ENCODE results near the gene TOB1.
"Not testable (repeated sequence)": the region's sequence is repeated elsewhere in the genome, so short reads cannot be mapped to it uniquely, and the experiment has no call there.

Gene TOB1

DNA sequence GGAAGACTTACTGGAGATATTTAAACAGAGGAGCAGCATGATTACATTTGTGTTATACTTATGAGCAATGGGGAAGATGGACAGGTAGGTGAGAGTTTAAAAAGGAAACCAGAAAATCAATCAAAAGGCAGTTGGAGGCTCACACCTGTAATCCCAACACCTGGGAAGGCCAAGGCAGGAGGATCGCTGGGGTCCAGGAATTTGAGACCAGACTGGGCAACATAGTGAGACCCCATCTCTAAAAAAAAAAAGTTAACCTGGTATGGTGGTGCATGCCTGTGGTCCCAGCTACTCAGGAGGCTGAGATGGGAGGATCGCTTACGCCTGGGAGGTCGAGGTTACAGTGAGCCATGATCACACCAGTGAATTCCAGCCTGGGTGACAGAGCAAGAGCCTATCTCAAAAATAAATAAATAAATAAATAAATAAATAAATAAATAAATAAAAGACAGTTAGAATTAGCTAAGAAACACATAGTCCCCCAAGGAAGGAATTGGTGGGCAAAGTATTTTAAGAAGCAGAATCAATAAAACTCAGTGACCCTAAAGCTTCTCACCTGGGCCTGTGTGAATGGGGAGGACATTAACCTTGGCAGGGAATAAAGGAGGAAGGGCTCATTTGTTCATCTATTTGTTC, 32.3 kb upstream of the TOB1 start:
- no peak for DNase-seq (ENCODE audit: low read depth)
- TF ChIP-seq, protein P1, sequence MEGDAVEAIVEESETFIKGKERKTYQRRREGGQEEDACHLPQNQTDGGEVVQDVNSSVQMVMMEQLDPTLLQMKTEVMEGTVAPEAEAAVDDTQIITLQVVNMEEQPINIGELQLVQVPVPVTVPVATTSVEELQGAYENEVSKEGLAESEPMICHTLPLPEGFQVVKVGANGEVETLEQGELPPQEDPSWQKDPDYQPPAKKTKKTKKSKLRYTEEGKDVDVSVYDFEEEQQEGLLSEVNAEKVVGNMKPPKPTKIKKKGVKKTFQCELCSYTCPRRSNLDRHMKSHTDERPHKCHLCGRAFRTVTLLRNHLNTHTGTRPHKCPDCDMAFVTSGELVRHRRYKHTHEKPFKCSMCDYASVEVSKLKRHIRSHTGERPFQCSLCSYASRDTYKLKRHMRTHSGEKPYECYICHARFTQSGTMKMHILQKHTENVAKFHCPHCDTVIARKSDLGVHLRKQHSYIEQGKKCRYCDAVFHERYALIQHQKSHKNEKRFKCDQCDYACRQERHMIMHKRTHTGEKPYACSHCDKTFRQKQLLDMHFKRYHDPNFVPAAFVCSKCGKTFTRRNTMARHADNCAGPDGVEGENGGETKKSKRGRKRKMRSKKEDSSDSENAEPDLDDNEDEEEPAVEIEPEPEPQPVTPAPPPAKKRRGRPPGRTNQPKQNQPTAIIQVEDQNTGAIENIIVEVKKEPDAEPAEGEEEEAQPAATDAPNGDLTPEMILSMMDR (IDR thresholded peaks at IDR 0.05; ENCODE audit: low read depth, low read length, missing control alignments) = no peak
- H3K4me3 ChIP-seq (ENCODE audit: low read depth, low read length) = no peak overlapping the region

DNA sequence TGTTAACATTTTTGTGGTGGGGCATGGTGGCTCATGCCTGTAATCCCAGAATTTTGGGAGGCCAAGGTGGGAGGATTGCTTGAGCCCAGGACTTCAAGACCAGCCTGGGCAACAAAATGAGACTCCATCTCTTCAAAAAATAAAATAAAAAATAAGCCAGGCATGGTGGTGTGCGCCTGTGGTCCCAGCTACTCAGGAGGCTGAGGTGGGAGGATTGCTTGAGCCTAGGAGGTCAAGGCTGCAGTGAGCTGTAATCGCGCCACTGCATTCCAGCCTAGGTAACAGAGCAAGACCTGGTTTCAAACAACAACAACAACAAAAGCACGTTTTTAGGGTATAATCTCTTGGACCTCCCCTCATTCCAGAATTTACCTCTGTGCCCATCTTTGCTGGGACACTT, 28.4 kb upstream of the TOB1 start:
- DNase-seq (ENCODE audit: low read depth); H3K4me3 ChIP-seq (ENCODE audit: low read depth, low read length): not testable (repeated sequence)

DNA sequence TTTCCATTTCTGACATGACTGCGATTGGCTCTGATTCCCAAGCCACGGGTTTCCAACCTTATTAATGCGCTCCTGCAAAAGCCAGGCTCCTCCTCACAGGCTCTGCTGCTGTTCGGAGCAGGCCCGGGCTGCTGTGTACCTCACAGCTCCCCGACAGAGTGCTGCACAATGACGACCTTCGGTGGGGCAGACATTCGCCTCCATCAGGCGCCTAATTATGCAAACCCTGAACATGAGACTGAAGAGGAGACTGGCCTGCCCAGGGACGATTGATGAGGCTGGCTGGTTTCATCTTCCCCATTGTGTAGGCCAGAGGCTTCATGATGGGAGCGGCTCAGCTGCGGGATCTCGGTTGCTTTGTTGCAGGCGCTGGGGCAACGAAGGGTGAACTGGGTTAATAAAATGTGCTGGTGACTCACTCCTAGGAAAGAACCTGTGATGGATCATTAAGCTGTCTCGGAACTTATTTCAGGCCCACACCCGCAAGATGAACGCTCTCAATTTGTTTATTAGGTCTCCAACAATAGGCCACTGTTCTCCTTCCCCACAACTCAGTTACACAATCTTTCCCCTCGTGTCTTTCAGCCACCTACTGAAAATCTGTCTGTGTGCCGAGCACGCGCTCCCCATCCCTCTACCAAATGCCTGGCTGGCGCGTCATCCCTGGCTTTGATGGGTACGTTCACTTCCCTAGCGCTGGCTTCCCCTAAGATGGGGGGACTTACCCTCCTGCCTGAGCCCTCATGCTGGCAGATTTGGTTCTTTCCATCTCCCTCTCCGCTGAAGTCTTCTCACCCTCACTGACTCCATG, 27.2 kb upstream of the TOB1 start:
- no peak overlapping the region for H3K4me3 ChIP-seq (ENCODE audit: low read depth, low read length)
- TF ChIP-seq, protein P1 (IDR thresholded peaks at IDR 0.05; ENCODE audit: low read depth, low read length, missing control alignments) = no peak
- DNase-seq (ENCODE audit: low read depth) = no peak

DNA sequence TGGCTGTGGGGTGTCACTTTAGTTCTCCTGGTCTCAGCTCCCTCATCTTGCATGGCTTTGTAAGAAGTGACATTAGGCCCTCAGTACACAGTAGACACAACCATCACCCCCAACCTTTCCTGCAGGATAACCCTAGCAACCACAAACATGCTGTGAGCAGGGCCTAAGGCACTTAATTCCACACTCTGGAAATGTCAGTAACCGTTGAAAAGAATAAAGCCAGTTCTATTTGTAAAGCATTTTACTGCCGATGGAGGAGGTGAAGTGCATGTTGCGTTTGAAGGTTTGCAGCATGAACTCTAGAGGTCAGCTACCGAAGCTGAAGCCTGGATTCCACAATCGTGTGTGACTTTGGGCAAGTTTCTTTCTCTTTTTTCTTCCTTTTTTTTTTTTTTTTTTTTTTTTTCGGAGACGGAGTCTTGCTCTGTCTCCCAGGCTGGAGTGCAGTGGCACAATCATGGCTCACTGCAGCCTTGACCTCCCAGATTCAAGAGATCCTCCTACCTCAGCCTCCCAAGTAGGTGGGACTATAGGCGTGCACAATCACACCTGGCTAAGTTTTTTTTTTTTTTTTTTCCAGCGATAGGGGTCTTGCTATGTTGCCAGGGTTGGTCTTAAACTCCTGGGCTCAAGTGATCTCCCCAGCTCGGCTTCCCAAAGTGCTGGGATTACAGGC, 26.1 kb upstream of the TOB1 start:
- TF ChIP-seq, protein P1 (IDR thresholded peaks at IDR 0.05; ENCODE audit: low read depth, low read length, missing control alignments) = no peak
- DNase-seq (ENCODE audit: low read depth) = no peak
- H3K4me3 ChIP-seq (ENCODE audit: low read depth, low read length) = no peak overlapping the region

DNA sequence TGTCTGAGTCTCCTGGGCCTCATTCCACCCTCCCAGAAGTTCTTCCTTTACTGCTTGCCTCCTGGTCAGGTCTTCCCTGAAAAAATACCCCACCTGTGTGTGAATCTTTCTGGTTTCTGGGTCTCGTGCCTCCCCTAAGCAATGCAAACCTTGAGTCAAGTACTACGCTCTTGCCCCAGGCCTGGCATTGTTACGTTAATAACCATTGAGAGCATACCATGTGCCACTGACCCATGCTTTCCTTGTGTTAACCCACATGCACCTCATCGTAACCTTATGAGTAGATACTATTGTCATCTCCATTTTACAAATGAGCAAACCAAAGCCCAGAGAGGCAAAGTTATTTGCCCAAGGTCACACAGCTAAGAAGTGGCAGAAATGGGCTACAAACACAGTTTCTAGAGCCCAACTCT, 25.4 kb upstream of the TOB1 start:
- TF ChIP-seq, protein P1 (IDR thresholded peaks at IDR 0.05; ENCODE audit: low read depth, low read length, missing control alignments) = no peak
- H3K4me3 ChIP-seq (ENCODE audit: low read depth, low read length) = no peak overlapping the region
- DNase-seq (ENCODE audit: low read depth) = no peak

DNA sequence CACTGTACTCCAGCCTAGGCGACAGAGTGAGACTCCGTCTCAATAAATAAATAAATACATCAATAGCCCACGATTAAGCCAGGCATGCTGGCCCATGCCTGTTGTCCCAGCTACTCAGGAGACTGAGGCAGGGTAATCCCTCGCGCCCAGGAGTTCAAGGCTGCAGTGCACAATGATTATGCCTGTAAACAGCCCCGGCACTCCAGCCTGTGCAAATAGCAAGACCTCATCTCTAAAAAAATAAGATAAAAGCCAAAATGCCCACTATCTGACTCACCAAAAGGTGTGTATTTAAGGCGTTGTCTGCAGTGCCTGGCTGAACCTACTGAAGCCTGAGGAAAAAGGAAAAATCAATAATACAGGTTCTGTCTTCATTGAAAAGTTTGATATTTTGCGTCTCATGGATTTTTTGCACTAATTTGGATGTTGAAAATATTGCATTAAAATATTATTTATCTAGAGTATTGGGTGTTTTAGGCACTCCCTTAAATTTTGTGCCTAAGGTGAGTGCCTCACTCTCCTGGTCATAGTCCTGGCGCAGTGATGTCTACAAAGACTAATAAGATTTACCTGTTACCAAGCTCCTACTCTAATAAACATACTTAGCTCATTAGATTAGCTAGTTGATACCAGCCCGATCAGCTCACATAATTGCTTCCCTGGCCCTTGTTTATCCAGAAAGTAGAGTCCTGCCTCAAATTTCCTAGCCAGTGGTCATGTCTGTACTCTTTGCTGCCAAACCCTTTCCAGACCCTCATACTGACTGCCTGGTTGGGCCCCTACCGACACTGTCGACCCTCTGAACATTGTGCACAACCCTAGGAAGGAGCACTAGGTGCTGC, 24.7 kb upstream of the TOB1 start:
- TF ChIP-seq, protein P1 (IDR thresholded peaks at IDR 0.05; ENCODE audit: low read depth, low read length, missing control alignments) = no peak
- DNase-seq (ENCODE audit: low read depth) = no peak
- no peak overlapping the region for H3K4me3 ChIP-seq (ENCODE audit: low read depth, low read length)

Data from GM12864 (cell line).